Right hindlimb (tissue), 1 donor: ENCODE results near the gene OGDHL.
"Not testable (repeated sequence)": the region's sequence is repeated elsewhere in the genome, so short reads cannot be mapped to it uniquely, and the experiment has no call there.

Experiments used
- DNase-seq: peaks from one replicate; pipeline ENCODE4 v3.0.0-alpha.2; 2018

OGDHL gene

GRCh38 chr10:49761789-49762565 lies at the start of gene OGDHL:
TSS of gene OGDHL (minus strand) at chr10:49762323. CDS start at chr10:49758592, 3,731 bp downstream.
- DNase-seq: peak; percentile 66

GRCh38 chr10:49803988-49804387 lies 41.9 kb upstream of the OGDHL start:
- DNase-seq: no peak

- no peak for DNase-seq
Measured at GRCh38 chr10:49798275-49798674, 36.2 kb upstream of the OGDHL start.

- DNase-seq: no peak
Measured at GRCh38 chr10:49791100-49791499, 29.0 kb upstream of the OGDHL start.

GRCh38 chr10:49784681-49785080 lies 22.6 kb upstream of the OGDHL start:
- DNase-seq: no peak

- no peak for DNase-seq
Measured at GRCh38 chr10:49783645-49784044, 21.5 kb upstream of the OGDHL start.

GRCh38 chr10:49781247-49781646 lies 19.1 kb upstream of the OGDHL start:
- DNase-seq: no peak

GRCh38 chr10:49778197-49778596 lies 16.1 kb upstream of the OGDHL start:
- no peak for DNase-seq

GRCh38 chr10:49776851-49777250 lies 14.7 kb upstream of the OGDHL start:
- no peak for DNase-seq

GRCh38 chr10:49775014-49775413 lies 12.9 kb upstream of the OGDHL start:
- DNase-seq: no peak

GRCh38 chr10:49772944-49773343 lies 10.8 kb upstream of the OGDHL start:
- DNase-seq: not testable (repeated sequence)

GRCh38 chr10:49771046-49771445 lies 8.9 kb upstream of the OGDHL start:
- not testable (repeated sequence) for DNase-seq

GRCh38 chr10:49769692-49770091 lies 7.6 kb upstream of the OGDHL start:
- no peak for DNase-seq

- DNase-seq: no peak
Measured at GRCh38 chr10:49768731-49769130, 6.6 kb upstream of the OGDHL start.

GRCh38 chr10:49768329-49768728 lies 6.2 kb upstream of the OGDHL start:
- DNase-seq: no peak

GRCh38 chr10:49767752-49768151 lies 5.6 kb upstream of the OGDHL start:
- no peak for DNase-seq

- no peak for DNase-seq
Measured at GRCh38 chr10:49766484-49766883, 4.4 kb upstream of the OGDHL start.

GRCh38 chr10:49762566-49762877 lies 399 bp upstream of the OGDHL start:
- DNase-seq: no peak

GRCh38 chr10:49761201-49761788 lies 828 bp downstream of the OGDHL start:
- DNase-seq: no peak

- no peak for DNase-seq
Measured at GRCh38 chr10:49760789-49761188, 1.3 kb downstream of the OGDHL start.

GRCh38 chr10:49759787-49760551 lies 2.2 kb downstream of the OGDHL start:
- DNase-seq: no peak

- DNase-seq: no peak
Measured at GRCh38 chr10:49758249-49758930, 3.7 kb downstream of the OGDHL start.

- DNase-seq: no peak
Measured at GRCh38 chr10:49756641-49757040, 5.5 kb downstream of the OGDHL start.
